Activated CD4-positive, alpha-beta T cell treated with anti-CD3 and anti-CD28 coated beads, Interleukin-2, amount 50 U/mL, for 4 hours (primary cell): ENCODE data around the gene NRAS.
A peak's percentile ranks its signal among the peaks of the same experiment; 100 is the strongest.

ENCODE experiments used
- DNase-seq, 2 experiments: peaks; one replicate each; pipeline ENCODE4 v3.0.0-alpha.2; 2020

The NRAS gene

GRCh38 chr1:114671011-114671938, 45.3 kb downstream of the NRAS start:
- DNase-seq: no peak

- DNase-seq: peak; percentile 84 to 86
Observed at GRCh38 chr1:114670083-114671010, 46.2 kb downstream of the NRAS start.

DNA sequence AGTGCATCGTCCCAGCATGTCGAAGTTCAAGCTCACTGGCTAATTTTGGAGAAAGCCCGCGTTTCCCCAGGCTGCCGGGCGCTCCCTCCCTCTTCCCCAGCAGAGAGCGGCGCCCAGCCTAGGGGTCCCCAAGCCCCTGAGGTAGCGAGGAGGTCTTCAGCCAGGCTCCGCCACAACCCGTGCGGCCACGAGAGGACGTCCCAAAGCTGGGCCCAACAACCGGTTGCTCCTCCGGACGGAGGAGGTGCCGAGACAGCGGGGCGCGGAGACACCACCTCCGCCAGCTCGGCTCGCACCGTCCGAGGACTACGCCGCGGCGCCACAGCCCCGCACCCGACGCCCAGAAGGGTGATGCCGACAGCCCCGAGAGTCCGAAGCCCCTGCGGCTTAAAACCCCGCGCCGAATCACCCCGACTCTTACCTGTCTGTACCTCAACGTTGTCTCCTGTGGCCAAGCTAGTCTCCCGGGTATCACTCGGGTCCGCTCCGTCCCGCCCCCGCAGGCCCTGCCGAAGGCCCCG, 46.9 kb downstream of the NRAS start, which contains the start of gene DENND2C:
Gene DENND2C, minus strand, starts transcription at position 488 of the 521 bp plus-strand sequence. CDS start 44,065 bp downstream, outside the sequence.
- no peak for DNase-seq

- no peak for DNase-seq
Observed at GRCh38 chr1:114668784-114669561, 47.6 kb downstream of the NRAS start.

GRCh38 chr1:114668373-114668772, 48.2 kb downstream of the NRAS start:
- DNase-seq: no peak

DNA sequence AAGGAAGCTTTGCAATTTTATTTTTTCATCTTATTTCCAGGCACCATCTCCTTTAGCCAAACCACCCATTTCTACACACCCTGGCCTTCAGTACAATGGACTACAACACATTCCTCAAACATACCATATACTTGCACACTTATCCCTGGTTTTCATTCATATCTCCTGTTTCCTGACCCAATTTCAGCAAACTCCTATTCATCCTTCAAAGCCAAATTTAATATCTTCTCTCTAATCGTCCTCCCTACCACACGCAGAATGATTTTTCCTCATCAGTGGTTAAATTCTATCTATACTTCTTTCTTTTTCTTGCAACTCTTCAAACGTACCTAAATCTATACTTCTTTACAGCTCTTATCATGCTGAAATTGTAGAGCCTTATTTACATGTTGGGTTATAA, 49.6 kb downstream of the NRAS start:
- DNase-seq: no peak

GRCh38 chr1:114660238-114660637, 56.3 kb downstream of the NRAS start:
- no peak for DNase-seq
